ENCODE measurements around the gene SNAI3. TPM values are rescaled to one million over a fixed set of nuclear protein-coding genes. Genes with fewer than 3 reads are reported as not detected.

Gene SNAI3
- total and polyA plus RNA-seq, 5 donors, result 0.39 to 2.8 (median 2.1) TPM

GRCh38 chr16:88643644-88643932, 42.7 kb downstream of the SNAI3 start:
- H3K4me1 ChIP-seq (ENCODE audit: control insufficient read depth, insufficient read depth, low read length), result no peaks in the 10 kb centered on the region
- ATAC-seq, result no peak
- 91% methylated on average over 9 of the region's 9 CpGs for WGBS

GRCh38 chr16:88642881-88643643, 43.2 kb downstream of the SNAI3 start:
- no peak for ATAC-seq
- 91% methylated on average over 58 of the region's 58 CpGs for WGBS
- intact Hi-C loops (cut with DNase I), result no loop called here

More at GRCh38 chr16:88643644-88643932, 42.7 kb downstream of the SNAI3 start:
- intact Hi-C loops (cut with DNase I), result no loop called here
- no peak overlapping the region for H3K4me3 ChIP-seq (ENCODE audit: low read length)
- no peak for DNase-seq
- no peak overlapping the region for H3K27ac ChIP-seq (ENCODE audit: low read length)
- H3K9me3 ChIP-seq (ENCODE audit: control insufficient read depth, low read length), result no peaks in the 10 kb centered on the region
- no peaks in the 10 kb centered on the region for H3K27me3 ChIP-seq (ENCODE audit: control insufficient read depth, insufficient read depth)

GRCh38 chr16:88640498-88641247, 45.6 kb downstream of the SNAI3 start:
- H3K4me1 ChIP-seq (ENCODE audit: control insufficient read depth, insufficient read depth, low read length), result no peaks in the 10 kb centered on the region
- H3K27me3 ChIP-seq (ENCODE audit: control insufficient read depth, insufficient read depth), result no peaks in the 10 kb centered on the region
- intact Hi-C loops (cut with DNase I), result no loop called here
- ATAC-seq (no peak), DNase-seq (peak in 1 of 3 donors; percentile 38)
- H3K4me3 ChIP-seq (ENCODE audit: low read length), result no peak overlapping the region
- no peak overlapping the region for H3K27ac ChIP-seq (ENCODE audit: low read length)
- no peaks in the 10 kb centered on the region for H3K9me3 ChIP-seq (ENCODE audit: control insufficient read depth, low read length)
- WGBS, result 63% methylated on average over 17 of the region's 17 CpGs

More at GRCh38 chr16:88642881-88643643, 43.2 kb downstream of the SNAI3 start:
- no peaks in the 10 kb centered on the region for H3K4me1 ChIP-seq (ENCODE audit: control insufficient read depth, insufficient read depth, low read length)
- peak in 1 of 3 donors; percentile 59 for DNase-seq
- no peak overlapping the region for H3K27ac ChIP-seq (ENCODE audit: low read length)
- no peaks in the 10 kb centered on the region for H3K27me3 ChIP-seq (ENCODE audit: control insufficient read depth, insufficient read depth)
- no peaks in the 10 kb centered on the region for H3K9me3 ChIP-seq (ENCODE audit: control insufficient read depth, low read length)
- no peak overlapping the region for H3K4me3 ChIP-seq (ENCODE audit: low read length)

- WGBS, result 47% methylated on average over 13 of the region's 13 CpGs
- ATAC-seq, result no peak
These were observed 46.2 kb downstream of the SNAI3 start for GRCh38 chr16:88640039-88640495.

GRCh38 chr16:88639231-88640038, 46.9 kb downstream of the SNAI3 start:
- 27% methylated on average over 45 of the region's 45 CpGs for WGBS
- ATAC-seq, result no peak
- intact Hi-C loops (cut with DNase I), result no loop called here

More at GRCh38 chr16:88640039-88640495, 46.2 kb downstream of the SNAI3 start:
- DNase-seq, result no peak
- intact Hi-C loops (cut with DNase I), result no loop called here
- H3K27ac ChIP-seq (ENCODE audit: low read length), result no peak overlapping the region
- H3K9me3 ChIP-seq (ENCODE audit: control insufficient read depth, low read length), result no peaks in the 10 kb centered on the region
- no peaks in the 10 kb centered on the region for H3K4me1 ChIP-seq (ENCODE audit: control insufficient read depth, insufficient read depth, low read length)
- H3K27me3 ChIP-seq (ENCODE audit: control insufficient read depth, insufficient read depth), result no peaks in the 10 kb centered on the region
- no peak overlapping the region for H3K4me3 ChIP-seq (ENCODE audit: low read length)

GRCh38 chr16:88638323-88639230, 47.7 kb downstream of the SNAI3 start, which contains the start of gene IL17C:
TSS of gene IL17C (plus strand) at chr16:88638572. CDS start at chr16:88638642, 70 bp downstream.
- peaks cover 3% of the 10 kb centered on the region for H3K4me1 ChIP-seq (ENCODE audit: control insufficient read depth, insufficient read depth, low read length)
- intact Hi-C loops (cut with DNase I), result no loop called here
- no peak within 1 kb of the TSS for H3K27ac ChIP-seq (ENCODE audit: low read length)
- no peak within 1 kb of the TSS for H3K4me3 ChIP-seq (ENCODE audit: low read length)
- 44% methylated on average over 27 of the region's 27 CpGs for WGBS
- peak in 1 of 3 donors; percentile 39 for DNase-seq
- H3K9me3 ChIP-seq (ENCODE audit: control insufficient read depth, low read length), result no peaks in the 10 kb centered on the region
- H3K27me3 ChIP-seq (ENCODE audit: control insufficient read depth, insufficient read depth), result no peaks in the 10 kb centered on the region
- ATAC-seq, result no peak

More at GRCh38 chr16:88639231-88640038, 46.9 kb downstream of the SNAI3 start:
- Histone ChIP-seq H3K4me3 (ENCODE audit: low read length) (no peak overlapping the region), H3K9me3 (ENCODE audit: control insufficient read depth, low read length) (no peaks in the 10 kb centered on the region), H3K27ac (ENCODE audit: low read length) (no peak overlapping the region), H3K4me1 (ENCODE audit: control insufficient read depth, insufficient read depth, low read length) (no peaks in the 10 kb centered on the region), H3K27me3 (ENCODE audit: control insufficient read depth, insufficient read depth) (no peaks in the 10 kb centered on the region)
- DNase-seq, result peak in 1 of 3 donors; percentile 65

- ATAC-seq (no peak), DNase-seq (peak in 1 of 3 donors; percentile 35)
- Histone ChIP-seq H3K4me3 (ENCODE audit: low read length) (no peak overlapping the region), H3K4me1 (ENCODE audit: control insufficient read depth, insufficient read depth, low read length) (peaks cover 3% of the 10 kb centered on the region), H3K9me3 (ENCODE audit: control insufficient read depth, low read length) (no peaks in the 10 kb centered on the region), H3K27ac (ENCODE audit: low read length) (no peak overlapping the region), H3K27me3 (ENCODE audit: control insufficient read depth, insufficient read depth) (no peaks in the 10 kb centered on the region)
- intact Hi-C loops (cut with DNase I), result no loop called here
- 67% methylated on average over 23 of the region's 23 CpGs for WGBS
These were observed 49.6 kb downstream of the SNAI3 start for GRCh38 chr16:88636488-88637265.

- 92% methylated on average over 17 of the region's 17 CpGs for WGBS
- Histone ChIP-seq H3K4me1 (ENCODE audit: control insufficient read depth, insufficient read depth, low read length) (peaks cover 3% of the 10 kb centered on the region), H3K4me3 (ENCODE audit: low read length) (no peak overlapping the region), H3K9me3 (ENCODE audit: control insufficient read depth, low read length) (no peaks in the 10 kb centered on the region), H3K27ac (ENCODE audit: low read length) (no peak overlapping the region), H3K27me3 (ENCODE audit: control insufficient read depth, insufficient read depth) (no peaks in the 10 kb centered on the region)
- intact Hi-C loops (cut with DNase I), result no loop called here
- ATAC-seq (no peak), DNase-seq (no peak)
These were observed 50.5 kb downstream of the SNAI3 start for GRCh38 chr16:88635671-88636319.

- no peak overlapping the region for H3K27ac ChIP-seq (ENCODE audit: low read length)
- intact Hi-C loops (cut with DNase I), result no loop called here
- H3K27me3 ChIP-seq (ENCODE audit: control insufficient read depth, insufficient read depth), result no peaks in the 10 kb centered on the region
- H3K9me3 ChIP-seq (ENCODE audit: control insufficient read depth, low read length), result no peaks in the 10 kb centered on the region
- no peak for DNase-seq
- peak overlapping the region; percentile 34 for H3K4me3 ChIP-seq (ENCODE audit: low read length)
- H3K4me1 ChIP-seq (ENCODE audit: control insufficient read depth, insufficient read depth, low read length), result peaks cover 3% of the 10 kb centered on the region
- no peak for ATAC-seq
- 48% methylated on average over 28 of the region's 28 CpGs for whole genome bisulfite sequencing
These were observed 51.2 kb downstream of the SNAI3 start for GRCh38 chr16:88634994-88635670.

Data from right cardiac atrium (tissue), 5 donors.